WTC11 (cell line): ENCODE results near the gene MRPS14. TPM values are rescaled to one million over a fixed set of nuclear protein-coding genes. Genes with fewer than 3 reads are reported as not detected.

Source experiments
- ATAC-seq: fragments of 200-7000 bp; cut with Tn5 transposase; 2 replicates; pipeline ENCODE4 v1.10.0; 2021; ENCODE audit warnings: mild to moderate bottlenecking, moderate library complexity
- CTCF ChIA-PET: fragments of 300-600 bp; sonication (Branson Sonifier 250); formaldehyde crosslinking; loops from one replicate; lab custom pipeline; 2021; ENCODE audit warnings: antibody characterized with exemption; lab: Charles Lee
- POLR2A ChIA-PET: fragments of 350-600 bp; sonication (Branson Sonifier 250); formaldehyde crosslinking; loops from one replicate; lab custom pipeline; 2021; ENCODE audit warnings: antibody characterized with exemption; lab: Charles Lee
- DNase-seq: peaks from one replicate; pipeline ENCODE4 v3.0.0; 2021; ENCODE audit warnings: low spot score
- H3K27ac Mint-ChIP-seq: 2 replicates; pipeline ENCODE4 v1.8.0; 2021; ENCODE audit warnings: mixed read lengths
- H3K27me3 Mint-ChIP-seq: 2 replicates; pipeline ENCODE4 v1.8.0; 2021; ENCODE audit warnings: low read depth, mild to moderate bottlenecking, moderate library complexity, mixed read lengths
- H3K36me3 Mint-ChIP-seq: 2 replicates; pipeline ENCODE4 v1.8.0; 2021; ENCODE audit warnings: mixed read lengths
- H3K4me1 Mint-ChIP-seq: 2 replicates; pipeline ENCODE4 v1.8.0; 2022; ENCODE audit warnings: mixed read lengths
- H3K4me3 Mint-ChIP-seq: 2 replicates; pipeline ENCODE4 v1.8.0; 2021; ENCODE audit warnings: mild to moderate bottlenecking, moderate library complexity, mixed read lengths
- H3K9me3 Mint-ChIP-seq: 2 replicates; pipeline ENCODE4 v1.8.0; 2021; ENCODE audit warnings: mixed read lengths
- ATF1 ChIP-seq: sonication (generic); formaldehyde crosslinking; IDR thresholded peaks from 2 replicates; pipeline ENCODE4 v1.8.1; 2023; ENCODE audit warnings: mild to moderate bottlenecking, moderate library complexity, missing genetic modification reagents
- CBFB ChIP-seq: sonication (generic); formaldehyde crosslinking; IDR thresholded peaks from 2 replicates; pipeline ENCODE4 v1.8.1; 2022; ENCODE audit warnings: mild to moderate bottlenecking, low read depth, missing genetic modification reagents
- CREM ChIP-seq: sonication (generic); formaldehyde crosslinking; IDR thresholded peaks from 2 replicates; pipeline ENCODE4 v1.8.1; 2022; ENCODE audit warnings: mild to moderate bottlenecking, missing genetic modification reagents, moderate library complexity
- ETV6 ChIP-seq: sonication (generic); formaldehyde crosslinking; IDR thresholded peaks from 2 replicates; pipeline ENCODE4 v1.8.1; 2022; ENCODE audit warnings: mild to moderate bottlenecking, missing genetic modification reagents
- IRF2 ChIP-seq: sonication (generic); formaldehyde crosslinking; IDR thresholded peaks from 2 replicates; pipeline ENCODE4 v1.8.0; 2022; ENCODE audit warnings: low read depth, missing genetic modification reagents, borderline replicate concordance
- JAZF1 ChIP-seq: fragments of 250-450 bp; sonication (Bioruptor Pico); IDR thresholded peaks from 2 replicates; pipeline ENCODE4 v1.9.0; 2021; ENCODE audit warnings: moderate library complexity, mild to moderate bottlenecking, inconsistent platforms
- KAT7 ChIP-seq: sonication (generic); formaldehyde crosslinking; IDR thresholded peaks from 2 replicates; pipeline ENCODE4 v1.8.1; 2023; ENCODE audit warnings: missing genetic modification reagents, mild to moderate bottlenecking, borderline replicate concordance
- MYBL2 ChIP-seq: sonication (generic); formaldehyde crosslinking; IDR thresholded peaks from 2 replicates; pipeline ENCODE4 v1.8.1; 2023; ENCODE audit warnings: mild to moderate bottlenecking, moderate library complexity, missing genetic modification reagents
- NR3C1 ChIP-seq: sonication (generic); formaldehyde crosslinking; conservative IDR thresholded peaks from 2 replicates; pipeline ENCODE4 v1.8.1; 2023; ENCODE audit warnings: low read depth, mild to moderate bottlenecking, missing genetic modification reagents
- SOX15 ChIP-seq: fragments of 250-450 bp; sonication (Bioruptor Pico); IDR thresholded peaks from 2 replicates; pipeline ENCODE4 v1.9.0; 2021; ENCODE audit warnings: mild to moderate bottlenecking
- ZBTB21 ChIP-seq: sonication (generic); formaldehyde crosslinking; IDR thresholded peaks from 2 replicates; pipeline ENCODE4 v1.8.1; 2023; ENCODE audit warnings: mild to moderate bottlenecking, missing genetic modification reagents, borderline replicate concordance
- ZNF396 ChIP-seq: fragments of 250-450 bp; sonication (Bioruptor Pico); IDR thresholded peaks from 2 replicates; pipeline ENCODE4 v1.8.0; 2021; ENCODE audit warnings: mild to moderate bottlenecking, moderate library complexity, borderline replicate concordance
- ZNF532 ChIP-seq: fragments of 250-450 bp; sonication (Bioruptor Pico); IDR thresholded peaks from 2 replicates; pipeline ENCODE4 v1.9.0; 2021; ENCODE audit warnings: mild to moderate bottlenecking, borderline replicate concordance
- total RNA-seq: library from RNA; stranded (reverse); gene quantifications from 3 replicates; pipeline ENCODE4 v1.2.3, GENCODE V29; 2021
- TF ChIP-seq, protein P1 (sequence below): sonication (generic); formaldehyde crosslinking; IDR thresholded peaks from 2 replicates; pipeline ENCODE4 v1.8.1; 2022; ENCODE audit warnings: low read depth, mild to moderate bottlenecking, moderate library complexity, missing genetic modification reagents, borderline replicate concordance
- TF ChIP-seq, protein P2 (sequence below): sonication (generic); formaldehyde crosslinking; IDR thresholded peaks from 2 replicates; pipeline ENCODE4 v1.8.1; 2022; ENCODE audit warnings: low read depth, missing genetic modification reagents, borderline replicate concordance
- TF ChIP-seq, protein P3 (sequence below): fragments of 250-450 bp; sonication (Bioruptor Pico); IDR thresholded peaks from 2 replicates; pipeline ENCODE4 v1.9.0; 2021; ENCODE audit warnings: mild to moderate bottlenecking

The MRPS14 gene
- total RNA-seq, 1 experiment from 2014 or later = 30.4 TPM

DNA sequence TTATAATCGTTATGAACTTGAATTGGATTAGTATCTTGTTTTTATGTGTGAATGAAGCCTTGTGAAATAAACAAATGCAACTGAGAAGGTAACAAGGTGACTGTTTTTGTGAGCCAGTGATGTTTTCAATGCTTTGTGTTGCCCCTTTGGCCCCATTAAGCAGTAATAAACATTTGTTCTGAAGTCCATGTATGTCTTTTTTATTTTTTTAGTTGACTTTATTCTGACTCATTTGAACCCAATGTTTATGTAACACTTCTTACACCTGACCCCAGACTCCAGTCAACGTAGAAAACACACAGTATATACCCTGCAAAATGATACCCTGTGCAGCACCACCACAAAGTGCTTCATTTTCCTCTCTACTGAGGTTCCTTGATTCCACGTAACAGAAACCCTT, 28.1 kb downstream of the MRPS14 start:
- H3K36me3 Mint-ChIP-seq = peaks cover 18% of the 10 kb centered on the region
- POLR2A ChIA-PET = no interaction called here
- DNase-seq = no peak
- no peaks in the 10 kb centered on the region for H3K9me3 Mint-ChIP-seq
- H3K27ac Mint-ChIP-seq = no peak overlapping the region; the same call in 1 of the 2 replicates
- CTCF ChIA-PET = no interaction called here
- TF ChIP-seq ZNF396 (CRISPR knock-in tag) (no peak), NR3C1 (CRISPR knock-in tag) (no peak)
- no peak overlapping the region for H3K4me3 Mint-ChIP-seq
- H3K27me3 Mint-ChIP-seq = no peaks in the 10 kb centered on the region
- H3K4me1 Mint-ChIP-seq = peaks cover 6% of the 10 kb centered on the region
- ATAC-seq = no peak

GRCh38 chr1:174991473-174991872, 31.8 kb downstream of the MRPS14 start:
- no peak overlapping the region for H3K27ac Mint-ChIP-seq
- no peak for ATAC-seq
- H3K4me1 Mint-ChIP-seq = no peaks in the 10 kb centered on the region
- POLR2A ChIA-PET = no interaction called here
- peaks cover 44% of the 10 kb centered on the region for H3K36me3 Mint-ChIP-seq
- H3K9me3 Mint-ChIP-seq = no peaks in the 10 kb centered on the region
- TF ChIP-seq, protein P1, sequence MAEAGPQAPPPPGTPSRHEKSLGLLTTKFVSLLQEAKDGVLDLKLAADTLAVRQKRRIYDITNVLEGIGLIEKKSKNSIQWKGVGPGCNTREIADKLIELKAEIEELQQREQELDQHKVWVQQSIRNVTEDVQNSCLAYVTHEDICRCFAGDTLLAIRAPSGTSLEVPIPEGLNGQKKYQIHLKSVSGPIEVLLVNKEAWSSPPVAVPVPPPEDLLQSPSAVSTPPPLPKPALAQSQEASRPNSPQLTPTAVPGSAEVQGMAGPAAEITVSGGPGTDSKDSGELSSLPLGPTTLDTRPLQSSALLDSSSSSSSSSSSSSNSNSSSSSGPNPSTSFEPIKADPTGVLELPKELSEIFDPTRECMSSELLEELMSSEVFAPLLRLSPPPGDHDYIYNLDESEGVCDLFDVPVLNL (CRISPR knock-in tag) = no peak
- TF ChIP-seq CREM (CRISPR knock-in tag) (no peak), JAZF1 (CRISPR knock-in tag) (no peak), SOX15 (no peak)
- TF ChIP-seq, protein P2, sequence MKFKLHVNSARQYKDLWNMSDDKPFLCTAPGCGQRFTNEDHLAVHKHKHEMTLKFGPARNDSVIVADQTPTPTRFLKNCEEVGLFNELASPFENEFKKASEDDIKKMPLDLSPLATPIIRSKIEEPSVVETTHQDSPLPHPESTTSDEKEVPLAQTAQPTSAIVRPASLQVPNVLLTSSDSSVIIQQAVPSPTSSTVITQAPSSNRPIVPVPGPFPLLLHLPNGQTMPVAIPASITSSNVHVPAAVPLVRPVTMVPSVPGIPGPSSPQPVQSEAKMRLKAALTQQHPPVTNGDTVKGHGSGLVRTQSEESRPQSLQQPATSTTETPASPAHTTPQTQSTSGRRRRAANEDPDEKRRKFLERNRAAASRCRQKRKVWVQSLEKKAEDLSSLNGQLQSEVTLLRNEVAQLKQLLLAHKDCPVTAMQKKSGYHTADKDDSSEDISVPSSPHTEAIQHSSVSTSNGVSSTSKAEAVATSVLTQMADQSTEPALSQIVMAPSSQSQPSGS (CRISPR knock-in tag) = no peak
- TF ChIP-seq, all 79 proteins: peak for 0
- no peak overlapping the region for H3K4me3 Mint-ChIP-seq
- no peaks in the 10 kb centered on the region for H3K27me3 Mint-ChIP-seq
- CTCF ChIA-PET = interaction anchor here (2.4 kb wide), 1 partner anchor 9 kb away, joined by 6 read pairs; no protein-coding TSS in a partner anchor
- no peak for DNase-seq

GRCh38 chr1:174990382-174990999, 32.7 kb downstream of the MRPS14 start:
- CTCF ChIA-PET = no interaction called here

GRCh38 chr1:174989536-174990220, 33.5 kb downstream of the MRPS14 start:
- ChIA-PET POLR2A (no interaction called here), CTCF (no interaction called here)
- H3K4me3 Mint-ChIP-seq = no peak overlapping the region
- no peak overlapping the region for H3K27ac Mint-ChIP-seq
- ATAC-seq = no peak
- no peak for DNase-seq
- no peaks in the 10 kb centered on the region for H3K27me3 Mint-ChIP-seq
- no peaks in the 10 kb centered on the region for H3K4me1 Mint-ChIP-seq
- no peaks in the 10 kb centered on the region for H3K9me3 Mint-ChIP-seq
- peaks cover 52% of the 10 kb centered on the region for H3K36me3 Mint-ChIP-seq
- no peak for TF ChIP-seq NR3C1 (CRISPR knock-in tag)
- no peak for TF ChIP-seq ZNF532 (CRISPR knock-in tag)
- TF ChIP-seq MYBL2 (CRISPR knock-in tag) = no peak

More at GRCh38 chr1:174990382-174990999, 32.7 kb downstream of the MRPS14 start:
- Mint-ChIP-seq H3K36me3 (peaks cover 48% of the 10 kb centered on the region), H3K9me3 (no peaks in the 10 kb centered on the region), H3K4me1 (no peaks in the 10 kb centered on the region), H3K27me3 (no peaks in the 10 kb centered on the region), H3K27ac (no peak overlapping the region), H3K4me3 (no peak overlapping the region)
- DNase-seq (no peak), ATAC-seq (no peak)
- TF ChIP-seq ATF1 (CRISPR knock-in tag) = no peak
- no peak for TF ChIP-seq JAZF1 (CRISPR knock-in tag)
- TF ChIP-seq, protein P3, sequence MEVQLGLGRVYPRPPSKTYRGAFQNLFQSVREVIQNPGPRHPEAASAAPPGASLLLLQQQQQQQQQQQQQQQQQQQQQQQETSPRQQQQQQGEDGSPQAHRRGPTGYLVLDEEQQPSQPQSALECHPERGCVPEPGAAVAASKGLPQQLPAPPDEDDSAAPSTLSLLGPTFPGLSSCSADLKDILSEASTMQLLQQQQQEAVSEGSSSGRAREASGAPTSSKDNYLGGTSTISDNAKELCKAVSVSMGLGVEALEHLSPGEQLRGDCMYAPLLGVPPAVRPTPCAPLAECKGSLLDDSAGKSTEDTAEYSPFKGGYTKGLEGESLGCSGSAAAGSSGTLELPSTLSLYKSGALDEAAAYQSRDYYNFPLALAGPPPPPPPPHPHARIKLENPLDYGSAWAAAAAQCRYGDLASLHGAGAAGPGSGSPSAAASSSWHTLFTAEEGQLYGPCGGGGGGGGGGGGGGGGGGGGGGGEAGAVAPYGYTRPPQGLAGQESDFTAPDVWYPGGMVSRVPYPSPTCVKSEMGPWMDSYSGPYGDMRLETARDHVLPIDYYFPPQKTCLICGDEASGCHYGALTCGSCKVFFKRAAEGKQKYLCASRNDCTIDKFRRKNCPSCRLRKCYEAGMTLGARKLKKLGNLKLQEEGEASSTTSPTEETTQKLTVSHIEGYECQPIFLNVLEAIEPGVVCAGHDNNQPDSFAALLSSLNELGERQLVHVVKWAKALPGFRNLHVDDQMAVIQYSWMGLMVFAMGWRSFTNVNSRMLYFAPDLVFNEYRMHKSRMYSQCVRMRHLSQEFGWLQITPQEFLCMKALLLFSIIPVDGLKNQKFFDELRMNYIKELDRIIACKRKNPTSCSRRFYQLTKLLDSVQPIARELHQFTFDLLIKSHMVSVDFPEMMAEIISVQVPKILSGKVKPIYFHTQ (CRISPR knock-in tag) = no peak
- TF ChIP-seq KAT7 (CRISPR knock-in tag) = no peak
- no peak for TF ChIP-seq IRF2
- no peak for TF ChIP-seq ETV6
- no peak for TF ChIP-seq ZBTB21 (CRISPR knock-in tag)
- no peak for TF ChIP-seq CBFB
- no peak for TF ChIP-seq MYBL2 (CRISPR knock-in tag)
- POLR2A ChIA-PET = no interaction called here
